ENCODE results near the gene FCHSD2.
"Not testable (repeated sequence)": the region's sequence is repeated elsewhere in the genome, so short reads cannot be mapped to it uniquely, and the experiment has no call there.

Gene FCHSD2

DNA sequence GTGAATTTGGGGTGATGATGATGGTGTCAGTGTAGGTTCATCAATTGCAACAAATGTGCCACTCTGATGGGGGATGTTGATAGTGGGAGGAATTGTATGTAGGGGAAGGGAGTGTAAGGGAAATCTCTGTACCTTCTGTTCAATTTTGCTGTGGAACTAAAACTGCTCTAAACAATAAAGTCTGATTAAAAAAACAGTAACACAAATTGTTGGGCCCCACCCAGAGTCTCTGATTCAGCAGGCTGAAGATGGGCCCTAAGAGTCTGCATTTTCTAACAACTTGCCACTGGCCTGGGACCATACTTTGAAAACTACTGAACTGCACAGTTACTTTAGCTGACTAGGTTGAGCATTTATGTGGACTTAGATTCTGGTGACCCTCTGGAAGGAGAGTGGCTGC, 214.7 kb downstream of the FCHSD2 start:
- H3K9me3 ChIP-seq, result no peaks in the 10 kb centered on the region
- no peak overlapping the region for H3K4me3 ChIP-seq
- no peaks in the 10 kb centered on the region for H3K36me3 ChIP-seq (replicated peaks)
- no peak for DNase-seq (ENCODE audit: low spot score in 2 of 2)
- H3K27me3 ChIP-seq (ENCODE audit: low read depth), result no peaks in the 10 kb centered on the region
- H3K4me1 ChIP-seq, result no peaks in the 10 kb centered on the region
- in situ Hi-C loops (cut with MboI; ENCODE audit: low sequenced_read_pairs), result no loop called here

DNA sequence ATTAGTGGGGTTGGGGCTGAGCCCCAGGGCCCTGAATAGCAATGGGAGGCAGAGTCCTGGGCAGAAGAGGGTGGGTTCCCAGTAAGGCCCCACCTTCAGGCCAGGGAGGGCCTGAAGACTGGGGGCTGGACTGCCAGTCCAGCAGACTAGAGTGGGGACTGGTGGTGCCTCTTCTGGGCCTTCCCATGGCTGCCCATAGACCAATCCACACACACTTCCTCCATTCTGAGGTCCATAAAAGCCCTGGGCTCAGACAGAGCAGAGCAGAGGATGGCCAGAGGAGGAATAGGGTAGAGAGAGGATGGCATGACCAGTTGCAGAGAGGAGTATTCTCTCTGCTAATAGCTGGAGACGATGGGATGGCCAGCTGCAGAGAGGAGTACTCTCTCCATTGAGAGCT, 216.0 kb downstream of the FCHSD2 start:
- H3K27me3 ChIP-seq (ENCODE audit: low read depth), result no peaks in the 10 kb centered on the region
- no peaks in the 10 kb centered on the region for H3K9me3 ChIP-seq
- H3K4me1 ChIP-seq, result no peaks in the 10 kb centered on the region
- H3K4me3 ChIP-seq, result no peak overlapping the region
- H3K36me3 ChIP-seq (replicated peaks), result no peaks in the 10 kb centered on the region
- no peak for DNase-seq (ENCODE audit: low spot score in 2 of 2)
- in situ Hi-C loops (cut with MboI; ENCODE audit: low sequenced_read_pairs), result no loop called here

DNA sequence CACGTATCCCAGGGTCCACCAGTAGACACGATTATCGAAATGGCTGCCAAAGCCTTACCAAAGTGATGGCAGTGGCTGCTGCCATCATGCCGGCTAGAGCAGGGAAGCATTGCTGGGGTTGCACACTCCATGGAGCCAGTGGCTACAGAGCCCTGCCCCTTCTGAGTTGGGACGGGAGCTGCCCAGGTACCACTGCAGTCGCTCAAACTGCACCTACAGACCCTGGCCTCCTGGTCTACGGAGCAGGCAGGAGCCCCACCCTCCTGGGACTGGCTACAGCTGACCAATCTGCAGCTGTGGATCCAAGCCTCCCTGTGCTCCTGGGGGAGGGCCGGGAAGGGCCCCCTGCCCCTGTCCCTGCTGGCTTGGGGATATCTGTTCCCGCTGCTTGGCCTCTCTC, 216.5 kb downstream of the FCHSD2 start:
- no peak overlapping the region for H3K4me3 ChIP-seq
- in situ Hi-C loops (cut with MboI; ENCODE audit: low sequenced_read_pairs), result no loop called here
- H3K27me3 ChIP-seq (ENCODE audit: low read depth), result no peaks in the 10 kb centered on the region
- no peaks in the 10 kb centered on the region for H3K36me3 ChIP-seq (replicated peaks)
- DNase-seq (ENCODE audit: low spot score in 2 of 2), result no peak
- no peaks in the 10 kb centered on the region for H3K9me3 ChIP-seq
- H3K4me1 ChIP-seq, result no peaks in the 10 kb centered on the region; the same call in 1 of the 2 replicates

DNA sequence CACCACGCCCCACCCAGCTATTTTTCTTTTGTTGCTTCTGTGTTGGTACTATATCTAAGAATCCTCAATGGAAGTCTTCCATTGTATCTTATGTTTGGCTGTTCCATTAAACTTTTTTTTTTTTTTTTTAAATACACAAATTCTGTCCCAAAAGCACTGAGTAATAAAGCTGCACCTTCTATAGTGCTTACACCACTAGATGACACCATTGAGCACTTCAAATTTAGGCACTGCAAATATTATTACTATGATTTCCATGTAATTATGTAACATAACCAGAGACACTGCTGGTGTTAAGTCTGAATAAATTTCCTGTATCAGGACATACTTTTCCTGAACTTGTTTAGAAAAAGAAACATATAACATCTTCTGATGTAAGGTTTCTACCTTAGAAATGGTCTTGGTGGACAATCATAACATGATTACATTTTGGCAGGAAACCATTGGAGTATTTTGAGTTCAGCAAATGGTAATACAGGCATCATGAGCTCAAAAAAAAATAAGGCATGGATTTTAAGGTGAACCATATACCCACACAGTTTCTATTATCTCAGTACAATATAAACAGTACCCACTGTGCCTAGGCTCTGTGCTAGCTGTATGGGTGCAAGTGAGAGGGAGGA, 217.4 kb downstream of the FCHSD2 start:
- Histone ChIP-seq H3K4me1 (no peaks in the 10 kb centered on the region; the same call in 1 of the 2 replicates), H3K36me3 (replicated peaks) (no peaks in the 10 kb centered on the region), H3K4me3 (no peak overlapping the region), H3K9me3 (no peaks in the 10 kb centered on the region), H3K27me3 (ENCODE audit: low read depth) (no peaks in the 10 kb centered on the region)
- in situ Hi-C loops (cut with MboI; ENCODE audit: low sequenced_read_pairs), result no loop called here
- DNase-seq (ENCODE audit: low spot score in 2 of 2), result no peak

DNA sequence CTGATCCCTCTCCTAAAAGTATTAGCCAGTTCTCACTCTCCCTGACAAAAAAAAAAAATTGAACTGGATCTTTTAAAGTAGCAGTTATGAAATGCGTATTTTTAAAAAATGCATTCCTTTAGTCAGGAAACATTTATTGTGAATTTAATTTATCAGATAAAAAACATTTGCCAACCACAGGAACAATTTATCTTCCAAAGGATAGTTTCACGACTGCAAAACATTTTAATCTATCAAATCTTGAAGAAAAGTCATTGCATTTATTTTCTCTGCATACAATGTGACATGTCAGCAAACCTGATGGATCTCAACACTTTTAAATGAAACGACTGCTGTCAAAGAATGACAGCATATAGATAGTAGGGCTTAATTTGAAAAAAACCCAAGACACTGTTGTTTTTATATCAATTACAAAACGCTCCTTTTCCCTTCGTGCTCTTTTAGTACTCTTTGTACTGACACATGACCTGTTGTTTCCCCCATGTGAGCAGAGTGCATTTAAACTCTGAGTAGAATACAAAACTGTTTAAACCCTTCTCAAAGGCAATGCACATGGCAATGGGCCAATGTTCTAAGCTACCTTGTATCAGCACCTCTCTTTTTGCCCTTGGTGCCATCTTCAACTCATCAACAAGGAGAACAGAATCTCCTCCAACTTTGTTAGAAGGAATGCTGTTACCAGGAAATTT, 220.9 kb downstream of the FCHSD2 start:
- no peaks in the 10 kb centered on the region; the same call in 1 of the 2 replicates for H3K4me1 ChIP-seq
- in situ Hi-C loops (cut with MboI; ENCODE audit: low sequenced_read_pairs), result no loop called here
- H3K27me3 ChIP-seq (ENCODE audit: low read depth), result no peaks in the 10 kb centered on the region
- no peak overlapping the region for H3K4me3 ChIP-seq
- DNase-seq (ENCODE audit: low spot score in 2 of 2), result no peak
- no peaks in the 10 kb centered on the region for H3K9me3 ChIP-seq
- no peaks in the 10 kb centered on the region for H3K36me3 ChIP-seq (replicated peaks)

DNA sequence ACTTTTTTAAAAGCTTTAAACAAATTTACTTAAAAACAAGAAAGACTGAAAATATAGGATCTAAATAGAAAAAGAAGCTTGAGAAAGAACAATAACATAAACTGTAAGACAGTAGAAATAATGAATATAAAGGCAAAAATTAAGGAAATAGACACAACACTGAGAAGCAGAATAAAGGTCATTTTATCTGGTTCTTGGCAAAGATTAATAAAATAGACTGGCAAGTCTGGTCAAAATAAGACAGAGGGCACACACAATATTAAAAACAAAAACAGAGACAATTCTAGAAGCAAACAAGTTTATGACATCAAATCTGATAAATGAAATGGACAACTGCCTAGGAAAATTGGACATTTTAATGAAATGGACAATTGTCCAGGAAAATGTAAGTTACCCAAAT, 222.1 kb downstream of the FCHSD2 start:
- Histone ChIP-seq H3K36me3 (replicated peaks) (no peaks in the 10 kb centered on the region), H3K4me3 (no peak overlapping the region), H3K9me3 (no peaks in the 10 kb centered on the region), H3K4me1 (no peaks in the 10 kb centered on the region; the same call in 1 of the 2 replicates), H3K27me3 (ENCODE audit: low read depth) (no peaks in the 10 kb centered on the region)
- in situ Hi-C loops (cut with MboI; ENCODE audit: low sequenced_read_pairs), result no loop called here
- no peak for DNase-seq (ENCODE audit: low spot score in 2 of 2)

DNA sequence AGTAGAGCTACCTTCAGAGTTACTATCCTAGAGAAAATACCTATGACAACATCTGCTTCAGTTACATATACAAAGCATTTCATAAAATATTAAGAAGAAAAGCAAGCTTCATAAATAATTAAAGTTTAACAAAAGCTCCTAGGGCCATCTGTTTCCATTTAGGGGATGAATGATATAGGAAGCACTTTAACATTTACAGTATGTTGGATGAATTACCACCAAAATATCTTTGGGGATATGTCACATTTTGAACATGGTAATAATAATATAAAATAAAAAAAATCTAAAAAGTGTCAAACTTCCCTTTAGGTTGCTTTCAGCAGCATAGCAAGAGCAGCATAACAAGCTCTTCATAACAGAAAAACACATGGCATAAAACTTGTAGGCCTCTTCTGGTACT, 223.3 kb downstream of the FCHSD2 start:
- Histone ChIP-seq H3K36me3 (replicated peaks) (no peaks in the 10 kb centered on the region), H3K9me3 (no peaks in the 10 kb centered on the region), H3K27me3 (ENCODE audit: low read depth) (no peaks in the 10 kb centered on the region), H3K4me3 (no peak overlapping the region), H3K4me1 (no peaks in the 10 kb centered on the region; the same call in 1 of the 2 replicates)
- DNase-seq (ENCODE audit: low spot score in 2 of 2), result no peak
- in situ Hi-C loops (cut with MboI; ENCODE audit: low sequenced_read_pairs), result no loop called here

DNA sequence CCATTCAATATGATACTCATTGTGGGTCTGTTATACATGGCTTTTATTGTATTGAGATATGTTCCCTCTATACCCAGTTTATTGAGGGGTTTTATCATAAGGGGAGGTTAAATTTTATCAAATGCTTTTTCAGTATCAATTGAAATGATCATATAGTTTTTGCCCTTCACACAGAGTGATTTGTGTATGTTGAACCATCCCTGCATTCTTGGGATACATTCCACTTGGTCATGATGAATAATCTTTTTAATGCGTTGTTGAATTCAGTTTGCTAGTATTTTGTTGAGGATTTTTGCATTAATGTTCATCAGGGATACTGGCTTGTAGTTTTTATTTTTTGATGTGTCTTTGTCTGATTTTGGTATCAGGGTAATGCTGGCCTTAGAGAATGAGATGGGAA, 229.9 kb downstream of the FCHSD2 start:
- DNase-seq (ENCODE audit: low spot score in 2 of 2), result no peak
- no peaks in the 10 kb centered on the region for H3K27me3 ChIP-seq (ENCODE audit: low read depth)
- in situ Hi-C loops (cut with MboI; ENCODE audit: low sequenced_read_pairs), result no loop called here
- H3K4me1 ChIP-seq, result no peaks in the 10 kb centered on the region
- no peaks in the 10 kb centered on the region for H3K36me3 ChIP-seq (replicated peaks)
- peaks cover 12% of the 10 kb centered on the region for H3K9me3 ChIP-seq
- no peak overlapping the region for H3K4me3 ChIP-seq

DNA sequence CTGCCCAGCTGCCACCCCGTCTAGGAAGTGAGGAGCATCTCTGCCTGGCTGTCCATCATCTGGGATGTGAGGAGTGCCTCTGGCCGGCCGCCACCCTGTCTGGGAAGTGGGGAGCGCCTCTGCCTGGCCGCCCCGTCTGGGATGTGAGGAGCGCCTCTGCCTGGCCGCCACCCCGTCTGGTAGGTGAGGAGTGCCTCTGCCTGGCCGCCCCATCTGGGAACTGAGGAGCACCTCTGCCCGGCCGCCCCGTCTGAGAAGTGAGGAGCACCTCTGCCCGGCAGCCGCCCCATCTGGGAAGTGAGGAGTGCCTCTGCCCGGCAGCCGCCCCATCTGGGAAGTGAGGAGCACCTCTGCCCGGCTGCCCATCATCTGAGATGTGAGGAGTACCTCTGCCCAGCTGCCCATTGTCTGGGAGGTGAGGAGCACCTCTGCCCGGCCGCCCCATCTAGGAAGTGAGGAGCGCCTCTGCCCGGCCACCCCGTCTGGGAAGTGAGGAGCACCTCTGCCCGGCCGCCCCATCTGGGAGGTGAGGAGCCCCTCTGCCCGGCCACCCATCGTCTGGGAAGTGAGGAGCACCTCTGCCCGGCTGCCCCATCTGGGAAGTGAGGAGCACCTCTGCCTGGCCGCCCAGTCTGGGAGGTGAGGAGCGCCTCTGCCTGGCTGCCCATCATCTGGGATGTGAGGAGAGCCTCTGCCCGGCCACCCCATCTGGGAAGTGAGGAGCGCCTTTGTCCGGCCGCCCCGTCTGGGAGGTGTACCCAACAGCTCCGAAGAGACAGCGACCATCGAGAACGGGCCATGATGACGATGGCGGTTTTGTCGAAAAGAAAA, 232.3 kb downstream of the FCHSD2 start:
- DNase-seq (ENCODE audit: low spot score in 2 of 2); H3K36me3 ChIP-seq (replicated peaks); in situ Hi-C loops (cut with MboI; ENCODE audit: low sequenced_read_pairs); H3K27me3 ChIP-seq (ENCODE audit: low read depth); H3K4me1 ChIP-seq; H3K4me3 ChIP-seq: not testable (repeated sequence)
- H3K9me3 ChIP-seq, result peaks cover 16% of the 10 kb centered on the region

DNA sequence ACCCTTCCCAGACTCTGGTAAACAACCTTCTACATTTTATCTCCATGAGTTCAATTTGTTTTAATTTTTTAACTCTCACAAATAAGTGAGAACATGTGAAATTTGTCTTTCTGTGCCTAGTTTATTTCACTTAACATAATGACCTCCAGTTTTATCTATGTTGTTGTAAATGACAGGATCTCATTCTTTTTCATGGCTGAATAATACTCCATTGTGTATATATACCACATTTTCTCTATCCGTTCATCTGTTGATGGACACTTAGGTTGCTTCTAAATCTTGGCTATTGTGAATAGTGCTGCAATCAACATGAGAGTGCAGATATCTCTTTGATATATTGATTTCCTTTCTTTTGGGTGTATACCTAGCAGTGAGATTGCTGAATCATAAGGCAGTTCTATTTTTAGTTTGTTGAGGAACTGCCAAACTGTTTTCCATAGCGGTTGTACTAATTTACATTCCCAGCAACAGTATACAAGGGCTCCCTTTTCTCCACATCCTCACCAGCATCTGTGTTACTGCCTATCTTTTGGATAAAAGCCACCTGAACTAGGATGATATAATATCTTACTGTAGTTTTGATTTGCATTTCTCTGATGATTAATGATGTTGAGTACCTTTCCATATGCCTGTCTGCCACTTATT, 234.0 kb downstream of the FCHSD2 start:
- DNase-seq (ENCODE audit: low spot score in 2 of 2), result no peak
- no peaks in the 10 kb centered on the region for H3K36me3 ChIP-seq (replicated peaks)
- in situ Hi-C loops (cut with MboI; ENCODE audit: low sequenced_read_pairs), result no loop called here

DNA sequence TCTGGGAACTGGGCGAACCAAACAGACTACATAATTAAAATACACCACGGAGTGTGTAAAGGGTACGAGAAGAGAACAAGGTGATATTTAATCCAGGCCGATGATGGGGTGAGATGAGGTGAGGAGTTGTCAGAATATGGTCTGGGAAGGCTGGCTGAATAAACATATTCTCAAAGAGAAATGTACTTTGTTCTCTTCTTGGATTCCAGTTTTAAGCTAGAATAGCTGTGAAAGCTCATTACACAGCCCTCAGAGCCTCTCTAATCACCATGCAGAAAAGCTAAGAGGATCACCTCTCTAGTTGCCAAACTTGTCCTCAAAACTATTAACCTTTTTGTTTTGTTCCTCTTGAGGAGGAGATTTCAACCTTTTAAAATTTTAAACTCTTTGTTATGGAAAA, 238.1 kb downstream of the FCHSD2 start:
- 0 out of 2 replicates have a peak, but pooled peaks cover 4% of the 10 kb centered on the region for H3K9me3 ChIP-seq
- no peaks in the 10 kb centered on the region for H3K27me3 ChIP-seq (ENCODE audit: low read depth)
- peak; percentile 23 to 63 for DNase-seq (ENCODE audit: low spot score in 2 of 2)
- H3K4me1 ChIP-seq, result peaks cover 14% of the 10 kb centered on the region
- in situ Hi-C loops (cut with MboI; ENCODE audit: low sequenced_read_pairs), result no loop called here
- no peak overlapping the region for H3K4me3 ChIP-seq
- no peaks in the 10 kb centered on the region for H3K36me3 ChIP-seq (replicated peaks)

More for the DNA sequence above, 234.0 kb downstream of the FCHSD2 start:
- peaks cover 14% of the 10 kb centered on the region for H3K4me1 ChIP-seq
- H3K9me3 ChIP-seq, result peaks cover 16% of the 10 kb centered on the region
- no peaks in the 10 kb centered on the region for H3K27me3 ChIP-seq (ENCODE audit: low read depth)
- no peak overlapping the region for H3K4me3 ChIP-seq

DNA sequence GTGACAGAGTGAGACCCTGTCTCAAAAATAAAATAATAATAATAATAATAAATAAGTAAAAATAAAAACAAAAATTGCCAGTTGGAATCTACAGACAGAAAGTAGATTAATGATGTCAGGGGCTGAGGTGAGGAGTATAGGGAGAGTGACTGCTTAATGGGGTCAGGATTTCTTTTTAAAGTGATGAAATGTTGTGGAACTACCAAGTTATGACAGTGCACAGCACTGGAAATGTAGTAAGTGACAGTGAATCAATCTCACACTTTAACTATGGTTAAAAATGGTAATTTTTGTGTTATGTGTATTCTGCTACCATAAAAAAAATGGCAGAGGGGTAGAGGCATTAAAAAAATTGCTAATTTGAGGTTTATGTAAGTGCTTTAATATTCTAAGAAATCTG, 240.7 kb downstream of the FCHSD2 start:
- Histone ChIP-seq H3K4me3 (no peak overlapping the region), H3K36me3 (replicated peaks) (no peaks in the 10 kb centered on the region), H3K9me3 (0 out of 2 replicates have a peak, but pooled peaks cover 1% of the 10 kb centered on the region), H3K27me3 (ENCODE audit: low read depth) (no peaks in the 10 kb centered on the region), H3K4me1 (peaks cover 14% of the 10 kb centered on the region)
- no peak for DNase-seq (ENCODE audit: low spot score in 2 of 2)
- in situ Hi-C loops (cut with MboI; ENCODE audit: low sequenced_read_pairs), result no loop called here

DNA sequence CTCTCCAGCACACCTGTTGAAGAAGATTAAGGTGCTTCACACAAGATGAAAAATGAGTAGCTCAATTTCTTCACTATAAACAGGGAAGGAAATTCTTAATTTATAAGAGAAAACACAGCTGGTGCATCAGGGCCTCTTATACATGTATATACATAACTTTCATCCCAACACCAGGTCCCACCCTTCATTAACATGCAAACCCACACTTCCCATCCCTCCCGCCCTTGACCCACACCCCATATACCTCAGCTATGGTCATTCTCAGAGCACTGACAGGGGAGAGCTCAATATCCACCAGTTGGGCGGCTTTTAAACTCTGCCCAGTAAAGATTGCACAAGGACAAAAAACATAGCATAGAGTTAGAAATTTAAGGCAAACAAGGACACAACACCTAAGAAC, 242.1 kb downstream of the FCHSD2 start:
- in situ Hi-C loops (cut with MboI; ENCODE audit: low sequenced_read_pairs), result no loop called here
- peaks cover 14% of the 10 kb centered on the region for H3K4me1 ChIP-seq
- no peaks in the 10 kb centered on the region for H3K9me3 ChIP-seq

More for the DNA sequence above, 242.1 kb downstream of the FCHSD2 start:
- H3K27me3 ChIP-seq (ENCODE audit: low read depth), result no peaks in the 10 kb centered on the region
- no peak overlapping the region for H3K4me3 ChIP-seq
- no peak for DNase-seq (ENCODE audit: low spot score in 2 of 2)
- H3K36me3 ChIP-seq (replicated peaks), result no peaks in the 10 kb centered on the region

Measured in HAP-1 (cell line).